Left hindlimb (tissue), 1 donor: ENCODE measurements around the gene PHF2.

ENCODE experiments used
- DNase-seq: peaks from one replicate; pipeline ENCODE4 v3.0.0-alpha.2; 2018

Gene PHF2

DNA sequence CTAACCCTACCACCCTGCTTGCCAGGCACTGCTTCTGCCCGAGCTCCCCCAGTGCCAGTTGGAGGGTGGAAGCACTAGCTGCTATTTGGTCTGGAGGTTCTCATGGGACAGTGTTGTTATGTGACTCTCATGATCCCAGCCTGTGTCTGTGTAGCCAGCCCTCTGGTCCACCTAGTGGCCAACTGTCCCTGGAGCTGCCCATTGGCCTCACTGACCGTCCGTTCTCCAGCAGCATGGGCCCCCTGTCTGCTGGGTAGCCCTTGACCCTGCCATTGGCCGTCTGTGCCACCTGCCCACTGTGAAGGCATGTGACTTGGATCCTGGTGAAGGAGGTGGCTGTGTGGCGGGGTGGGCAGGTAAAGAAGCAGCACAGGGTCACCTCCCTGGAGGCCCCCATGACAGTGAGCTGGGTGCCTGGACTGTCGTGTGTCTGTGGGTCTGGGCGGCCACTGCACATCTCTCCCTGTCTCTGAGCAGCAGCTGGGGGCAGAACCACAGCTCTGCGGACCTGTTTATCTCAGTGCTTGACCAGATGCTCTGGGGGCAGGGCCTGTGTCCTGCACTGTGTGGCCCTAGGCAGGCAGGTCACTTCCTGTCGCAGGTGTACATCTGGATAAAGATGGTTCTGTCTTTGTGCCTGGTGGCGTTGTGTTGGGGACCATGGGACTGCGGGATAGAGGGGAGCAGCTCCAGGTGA, 11.4 kb downstream of the PHF2 start:
- no peak for DNase-seq

DNA sequence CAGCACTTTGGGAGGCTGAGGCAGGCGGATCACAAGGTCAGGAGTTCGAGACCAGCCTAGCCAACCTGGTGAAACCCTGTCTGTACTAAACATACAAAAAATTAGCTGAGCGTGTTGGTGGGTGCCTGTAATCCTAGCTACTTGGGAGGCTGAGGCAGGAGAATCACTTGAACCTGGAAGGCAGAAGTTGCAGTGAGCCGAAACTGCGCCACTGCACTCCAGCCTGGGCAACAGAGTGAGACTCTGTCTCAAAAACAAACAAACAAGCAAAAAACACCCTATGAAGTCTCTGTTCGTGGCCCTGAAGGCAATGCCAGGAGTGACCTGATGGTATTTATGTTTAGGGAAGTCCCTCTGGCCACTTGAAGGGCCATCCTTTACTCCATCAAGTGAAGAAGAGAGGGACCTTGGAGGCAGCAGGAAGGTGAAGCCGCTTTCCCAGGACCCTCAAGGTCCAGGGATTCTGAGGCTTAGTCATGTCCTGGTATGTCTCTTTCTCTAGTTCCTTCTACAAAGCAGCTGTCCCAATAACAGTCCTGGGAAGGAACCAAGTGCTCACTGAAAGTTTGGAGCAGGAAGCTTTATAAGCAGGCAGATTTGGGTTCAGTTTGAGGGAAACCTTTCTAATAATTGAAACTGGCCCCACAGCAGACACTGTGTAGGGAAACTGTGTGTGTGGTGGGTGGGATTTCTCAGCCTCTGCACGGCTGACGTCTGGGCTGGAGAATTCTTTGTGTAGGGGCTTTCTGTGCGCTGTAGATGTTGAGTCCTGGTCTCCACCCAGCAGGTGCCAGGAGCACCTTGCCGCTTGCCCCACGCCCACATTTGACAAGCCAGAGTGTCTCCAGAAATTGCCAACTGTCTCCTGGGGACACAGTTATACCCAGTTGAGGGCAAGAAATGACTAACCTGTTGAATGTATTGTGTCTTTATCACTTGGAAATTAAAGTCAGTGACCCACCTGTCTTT, 12.5 kb downstream of the PHF2 start:
- no peak for DNase-seq

DNA sequence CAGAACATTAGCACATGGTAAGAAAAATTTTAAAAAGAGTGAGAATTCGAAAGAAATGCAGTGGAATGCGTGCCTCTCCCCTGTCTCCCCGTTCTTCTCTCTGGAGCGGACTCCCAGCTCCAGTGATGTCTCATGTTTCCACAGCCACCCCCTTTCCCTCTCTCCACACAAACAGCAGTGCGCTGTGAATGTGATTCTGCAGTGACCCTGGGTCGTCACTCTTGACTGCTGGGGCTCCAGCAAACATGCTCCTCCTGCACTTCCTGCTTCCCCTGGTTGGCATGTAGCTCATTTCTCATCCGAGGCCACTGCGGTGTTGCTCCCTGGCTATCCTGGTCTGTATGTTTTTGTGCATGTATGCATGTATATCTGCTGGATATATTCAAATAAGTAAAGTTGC, 13.3 kb downstream of the PHF2 start:
- no peak for DNase-seq

DNA sequence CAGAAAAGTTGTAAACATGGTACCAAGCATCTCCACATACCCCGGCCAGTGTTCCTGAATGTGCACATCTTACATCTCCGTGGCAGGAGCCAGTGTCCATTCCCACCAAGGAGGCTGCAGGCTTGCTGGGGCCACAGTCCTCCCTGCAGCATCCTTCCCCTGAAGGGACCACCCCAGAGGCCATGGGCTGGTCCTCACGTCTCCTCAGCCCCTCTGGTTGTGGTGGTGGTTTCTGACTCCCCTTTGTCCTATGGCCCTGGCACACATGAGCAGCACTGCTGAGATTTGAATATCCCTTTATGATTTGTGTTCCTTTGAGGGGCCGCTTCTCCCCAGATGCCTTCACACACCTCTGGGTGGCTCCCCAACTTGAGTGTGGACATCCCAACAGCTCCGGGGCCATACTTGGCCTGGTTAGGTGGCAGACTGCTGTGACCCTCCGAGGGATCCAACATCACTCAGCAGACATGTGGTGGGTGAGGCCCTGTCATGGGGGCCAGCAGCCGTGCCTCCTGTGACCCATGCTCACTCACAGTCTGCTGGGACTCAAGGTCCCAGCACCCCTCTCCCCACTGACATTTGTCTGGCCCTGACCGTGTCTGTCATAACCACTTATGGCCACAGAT, 14.3 kb downstream of the PHF2 start:
- no peak for DNase-seq

DNA sequence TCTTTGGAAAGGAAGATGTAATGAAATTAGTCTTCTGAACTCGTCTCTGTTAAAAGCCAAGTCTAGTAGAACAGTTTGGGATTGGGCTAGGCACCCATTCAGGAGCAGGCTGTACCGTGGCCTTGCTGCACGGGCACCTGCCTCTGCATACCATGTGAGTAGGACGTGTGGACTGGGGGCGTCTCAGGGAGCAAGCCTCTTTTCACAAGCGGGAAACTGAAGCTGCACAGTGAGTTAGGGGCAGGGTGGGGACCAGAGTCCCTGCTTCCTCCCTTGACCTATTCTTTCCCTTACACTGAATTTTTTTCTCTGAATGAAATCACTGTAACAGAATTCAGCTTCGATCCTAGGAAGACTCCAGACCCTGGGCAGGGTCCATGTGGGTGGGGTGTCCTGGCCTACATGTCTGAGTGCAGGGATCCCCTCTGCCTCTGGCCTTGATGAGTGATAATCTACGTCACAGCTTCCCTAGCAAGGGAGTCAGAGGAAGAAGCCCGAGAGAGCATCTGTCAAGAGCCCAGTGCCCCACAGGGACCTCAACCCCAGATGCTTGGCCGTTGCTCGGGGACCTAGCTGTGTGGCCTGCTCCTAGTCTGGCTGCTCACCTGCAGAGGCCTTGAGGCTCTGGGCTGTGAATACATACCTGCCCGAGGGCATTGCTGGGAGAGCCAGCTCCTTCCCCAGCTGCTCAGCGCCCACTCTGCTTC, 15.1 kb downstream of the PHF2 start:
- no peak for DNase-seq

DNA sequence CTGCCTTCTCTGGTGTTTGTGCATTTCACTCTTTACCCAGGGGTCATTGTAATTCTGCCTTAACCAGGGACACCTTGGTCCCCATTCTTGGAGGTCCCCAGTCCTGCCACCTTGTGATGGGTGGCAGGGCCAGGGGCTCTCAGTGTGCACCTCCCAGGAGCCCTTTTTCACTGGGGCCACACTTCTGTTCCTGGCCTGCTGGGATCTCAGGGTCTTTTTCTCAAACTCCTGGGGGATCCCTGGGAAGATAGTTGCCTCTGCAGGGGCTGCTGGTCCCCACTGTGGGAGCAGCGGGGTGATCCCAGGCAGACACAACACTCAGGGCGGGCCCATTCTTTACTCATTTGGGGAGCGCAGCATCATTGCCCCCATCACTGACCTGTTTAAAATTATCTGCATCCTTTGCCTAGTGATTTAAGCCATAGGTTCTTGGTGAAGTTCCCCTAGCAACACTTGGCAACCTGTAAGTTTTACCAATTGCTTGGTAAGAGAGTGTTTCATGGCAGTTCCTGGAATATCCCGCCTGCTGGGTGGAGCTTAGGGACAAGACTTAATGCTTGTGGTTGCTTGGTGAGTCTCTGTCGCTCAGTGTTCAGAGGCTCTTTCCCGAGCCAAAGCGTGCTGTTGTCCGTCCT, 15.7 kb downstream of the PHF2 start:
- no peak for DNase-seq

DNA sequence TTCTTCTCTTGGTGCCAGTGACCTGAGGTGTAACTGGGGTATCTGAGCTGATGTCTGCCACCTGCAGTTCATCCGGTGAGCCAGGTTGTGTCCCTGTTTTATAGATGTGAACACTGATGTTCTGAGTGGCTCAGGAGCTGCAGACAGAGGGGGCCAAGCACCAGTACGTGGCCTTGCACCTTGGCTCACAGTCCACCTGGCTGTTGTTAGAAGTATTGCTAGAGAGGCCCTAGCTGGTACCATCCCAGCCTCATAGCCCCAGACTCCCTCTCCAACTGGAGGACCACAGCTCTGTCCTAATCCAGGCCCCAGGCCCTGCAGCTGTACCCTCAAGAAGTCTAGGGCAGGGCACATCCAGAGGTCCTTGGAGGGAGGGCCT, 16.2 kb downstream of the PHF2 start:
- no peak for DNase-seq

DNA sequence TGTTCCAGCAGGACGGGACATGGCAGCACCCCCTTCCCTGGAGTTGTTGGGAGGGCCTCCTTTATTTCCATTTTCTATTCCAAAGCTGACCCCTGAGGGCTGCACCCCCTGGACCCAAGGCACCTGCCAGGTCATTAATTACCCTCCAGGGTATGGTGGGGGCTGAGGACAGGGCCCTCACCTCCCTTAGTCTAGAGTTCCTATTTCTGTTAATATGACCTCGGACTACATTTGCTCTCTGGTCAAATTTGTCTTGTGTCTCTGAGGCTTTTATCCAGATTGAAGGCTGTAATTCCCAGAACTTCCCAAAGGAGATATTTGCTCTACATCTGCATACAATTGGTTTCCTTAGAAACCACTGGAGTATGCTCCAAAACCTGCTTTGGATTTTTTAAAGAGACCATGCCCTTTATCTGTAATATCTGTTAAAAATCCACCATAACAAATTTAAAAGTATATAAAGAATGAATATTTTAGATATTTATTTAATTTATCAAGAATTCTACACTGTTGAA, 16.8 kb downstream of the PHF2 start:
- DNase-seq, result no peak

DNA sequence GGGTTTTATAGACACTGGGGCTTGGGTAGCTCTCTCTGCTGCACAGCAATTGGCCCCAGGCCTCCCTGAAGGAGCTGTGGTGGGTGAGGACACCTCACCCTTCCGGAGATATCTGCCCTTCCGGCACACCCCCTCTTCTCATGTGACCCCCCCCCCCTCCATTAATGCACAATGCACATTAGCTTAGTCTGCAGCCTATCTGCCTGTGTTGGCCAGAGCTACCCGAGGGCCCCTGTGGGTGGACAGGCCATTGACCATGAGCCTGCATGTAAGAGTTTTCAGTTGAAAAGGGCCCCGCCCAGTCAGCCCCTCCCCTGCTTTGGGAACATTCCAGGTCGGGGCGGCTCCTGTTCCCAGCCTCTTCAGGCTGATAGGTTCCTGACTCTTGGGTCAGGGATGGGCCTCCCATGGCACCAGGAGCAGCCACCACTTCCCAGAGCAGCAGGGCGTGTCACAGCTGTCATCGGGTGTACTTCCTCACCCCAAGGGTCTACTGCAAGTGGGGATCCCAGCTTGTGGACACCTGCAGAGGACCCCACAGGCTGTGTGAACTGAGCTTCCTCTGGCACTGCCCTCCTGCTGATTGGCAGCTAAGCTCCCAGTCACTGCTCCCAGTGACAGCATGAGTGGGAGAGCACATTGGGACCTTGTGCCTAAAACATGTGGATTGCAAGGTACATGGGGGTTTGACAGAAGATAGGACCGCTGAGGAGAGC, 17.8 kb downstream of the PHF2 start:
- DNase-seq, result no peak

DNA sequence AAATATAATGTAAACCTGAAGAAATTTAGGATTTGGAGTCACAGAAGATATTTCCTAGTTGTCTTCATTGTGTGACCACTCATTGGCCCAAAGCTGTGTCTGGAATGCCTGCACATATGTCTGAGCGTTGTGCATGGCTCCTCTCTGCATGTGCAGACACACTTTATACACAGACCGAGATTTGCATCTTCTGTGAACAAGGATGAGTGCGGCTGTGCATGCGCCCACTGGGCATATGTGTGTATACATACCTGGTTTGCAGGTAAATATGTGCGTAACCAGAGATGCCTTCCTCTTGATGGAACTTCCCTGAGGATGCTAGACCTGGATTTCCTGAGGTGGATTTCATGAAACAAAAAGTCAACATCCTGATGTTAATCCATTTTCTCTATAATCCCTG, 19.1 kb downstream of the PHF2 start:
- no peak for DNase-seq

DNA sequence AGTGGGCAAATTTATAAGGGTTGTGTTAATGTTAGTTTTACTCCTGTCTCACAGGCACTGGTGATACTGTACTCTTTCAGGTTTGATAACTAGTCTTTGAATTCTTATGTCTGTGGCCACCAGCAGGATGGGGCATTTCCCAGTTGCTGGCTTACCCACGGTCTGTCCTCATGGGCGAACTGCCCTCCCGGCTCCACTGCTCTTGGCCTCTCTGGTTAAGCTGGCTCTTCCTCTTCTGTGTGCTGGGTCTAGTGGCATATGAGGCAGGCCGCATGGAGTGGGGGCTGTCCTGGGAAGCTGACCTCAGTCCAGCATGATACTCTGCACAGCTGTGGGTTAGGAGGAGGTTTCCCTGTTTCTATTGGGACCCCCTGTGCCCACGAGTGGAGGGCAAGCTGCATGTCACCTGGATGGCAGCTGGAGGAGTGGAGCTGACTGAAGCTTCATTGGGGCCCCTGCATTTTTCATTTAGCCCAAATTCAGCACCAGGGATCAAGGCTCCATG, 19.5 kb downstream of the PHF2 start:
- DNase-seq, result no peak

DNA sequence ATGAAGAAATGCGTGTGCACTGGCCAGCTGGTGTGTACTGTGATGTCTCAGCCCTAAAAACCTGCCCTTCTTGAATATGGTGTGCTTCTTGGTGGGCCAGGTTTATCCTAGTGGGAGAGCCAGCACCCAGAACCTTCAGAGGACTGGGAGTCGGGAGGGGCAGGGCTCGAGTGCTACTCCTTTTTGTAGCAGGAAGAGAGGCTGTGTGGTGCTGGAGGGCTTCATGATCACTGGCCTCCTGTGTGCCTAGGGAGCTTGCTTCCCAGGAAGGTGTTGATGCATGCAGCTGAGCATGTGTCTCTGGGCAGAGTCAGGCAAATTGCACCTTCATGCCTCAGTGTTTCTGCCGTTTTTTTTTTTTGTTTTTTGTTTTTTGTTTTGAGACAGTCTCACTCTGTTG, 20.0 kb downstream of the PHF2 start:
- no peak for DNase-seq

DNA sequence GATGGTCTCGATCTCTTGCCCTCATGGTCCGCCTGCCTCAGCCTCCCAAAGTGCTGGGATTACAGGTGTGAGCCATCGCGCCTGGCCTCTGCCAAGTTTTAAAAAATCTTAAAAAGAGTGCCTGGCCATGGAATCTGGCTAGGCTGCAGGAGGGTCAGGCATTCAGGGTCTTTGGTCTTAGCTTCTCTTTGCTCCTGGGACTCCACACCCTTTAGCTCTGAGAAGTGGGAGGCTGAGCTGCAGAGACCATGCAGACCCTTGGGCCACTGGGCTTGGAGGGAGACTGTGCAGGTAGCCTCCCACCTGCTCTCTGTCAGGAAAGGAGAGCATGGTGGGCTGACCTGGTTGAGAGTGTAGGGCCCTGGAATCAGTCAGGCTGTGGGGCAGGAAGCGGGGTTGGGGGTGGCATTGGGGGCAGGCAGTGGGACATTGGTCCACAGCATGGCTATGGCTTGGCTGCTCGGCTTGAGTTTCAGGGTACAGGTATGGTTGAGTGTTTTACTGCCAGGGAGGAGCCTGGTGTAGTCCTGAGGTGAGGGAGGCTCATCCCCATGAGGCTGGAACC, 20.8 kb downstream of the PHF2 start:
- no peak for DNase-seq

DNA sequence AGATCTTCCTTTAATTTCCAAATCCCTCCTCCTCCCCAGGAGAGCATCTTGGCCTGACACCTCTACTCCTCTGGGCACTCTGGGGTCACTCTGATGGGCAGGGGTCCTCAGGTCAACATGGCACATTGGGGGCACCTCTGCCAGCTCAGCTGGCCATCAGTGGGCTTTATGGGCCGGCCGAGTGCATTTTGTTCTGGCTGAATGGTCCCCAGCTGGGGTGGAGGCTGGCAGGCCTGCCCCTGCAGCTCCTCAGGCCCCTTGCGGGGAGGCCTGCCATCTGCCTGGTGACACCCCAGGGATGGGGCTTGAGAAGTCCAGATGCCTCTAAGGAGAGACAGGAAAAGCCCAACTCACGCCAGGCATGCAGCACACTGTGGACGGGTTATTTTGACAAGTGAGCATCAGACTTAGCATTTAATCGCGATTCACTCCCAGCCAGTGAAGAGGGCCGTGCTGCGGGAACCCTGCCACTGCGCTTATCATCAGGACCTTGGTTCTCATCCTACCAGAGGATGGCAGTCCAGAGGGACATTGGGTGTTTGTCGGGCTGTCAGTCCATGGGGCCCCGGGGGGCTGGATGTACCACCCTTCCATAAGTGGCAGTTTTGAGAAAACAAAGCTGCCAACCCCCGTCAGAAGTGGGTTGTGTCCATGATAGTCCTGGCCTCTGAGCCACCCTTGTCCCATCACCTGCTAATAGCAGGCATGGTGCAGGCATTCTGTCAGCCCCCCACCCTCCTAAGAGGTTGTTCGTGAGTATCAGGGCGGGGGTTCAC, 21.7 kb downstream of the PHF2 start:
- DNase-seq, result no peak

DNA sequence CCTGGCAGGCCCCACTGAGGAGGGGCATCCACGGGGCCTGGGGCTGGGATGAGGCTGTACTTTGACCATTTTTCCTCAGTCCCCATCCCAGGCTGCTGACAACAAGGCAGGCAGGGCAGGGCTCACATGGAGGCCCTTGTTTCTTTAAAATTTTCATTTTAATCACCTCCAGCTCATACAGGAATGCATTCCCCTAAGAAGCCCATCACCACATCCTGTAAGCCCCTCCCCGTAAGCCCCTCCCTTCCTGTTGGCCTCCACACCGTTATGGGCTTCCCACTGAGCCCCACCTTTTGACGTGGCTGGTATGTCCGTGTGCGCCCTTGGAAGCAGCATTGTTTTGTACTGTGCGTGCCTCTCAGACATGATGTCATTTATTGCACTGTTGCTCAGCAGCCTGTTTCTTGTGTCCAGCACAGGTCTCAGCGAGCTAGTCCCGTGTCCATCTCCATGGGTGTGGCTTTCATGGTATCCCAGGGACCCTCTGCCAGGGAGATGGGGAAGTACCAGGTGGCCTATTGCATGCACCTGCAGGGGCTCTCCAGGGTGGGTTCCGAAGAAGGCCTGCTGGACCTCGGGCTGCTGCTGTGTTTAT, 22.4 kb downstream of the PHF2 start:
- DNase-seq, result no peak

DNA sequence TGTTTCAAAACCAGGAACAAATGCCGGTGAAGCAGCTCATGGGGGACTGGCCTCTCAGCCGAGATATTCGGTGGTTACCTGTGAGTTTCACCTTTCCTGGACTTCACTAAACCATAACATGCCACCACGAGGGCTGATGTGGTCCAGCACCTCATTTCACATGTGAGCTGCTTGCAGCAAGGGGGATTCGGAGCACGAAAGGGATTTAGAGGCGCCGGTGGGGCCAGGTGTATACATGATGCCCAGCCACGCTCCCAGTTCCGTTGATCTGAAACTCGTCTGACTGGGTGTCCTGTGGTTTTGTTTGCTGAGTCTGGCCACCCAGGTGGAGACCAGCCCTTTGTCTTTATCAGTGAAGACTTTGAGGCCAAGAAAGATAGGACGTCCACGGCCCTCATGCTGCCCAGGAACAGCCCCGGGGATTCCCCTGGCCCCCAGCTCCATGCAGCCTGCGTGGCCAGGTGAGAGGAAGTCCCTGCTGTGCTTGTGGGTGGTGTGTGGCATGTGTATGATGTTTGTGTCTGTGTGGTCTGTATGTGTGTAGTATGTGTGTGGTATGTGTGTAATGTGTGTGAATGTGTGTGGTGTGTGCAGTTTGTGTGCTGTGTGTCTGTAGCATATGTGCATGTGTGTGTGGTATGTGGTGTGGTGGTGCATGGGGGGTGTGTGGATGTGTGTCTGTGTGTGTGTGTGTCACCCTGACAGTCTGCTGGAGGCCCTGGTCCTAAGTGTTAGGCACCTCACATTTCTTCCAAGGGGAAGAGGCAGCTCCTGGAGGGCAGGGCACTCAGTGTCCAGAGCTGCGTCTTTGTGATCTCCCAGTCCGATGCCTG, 23.4 kb downstream of the PHF2 start:
- DNase-seq, result no peak

DNA sequence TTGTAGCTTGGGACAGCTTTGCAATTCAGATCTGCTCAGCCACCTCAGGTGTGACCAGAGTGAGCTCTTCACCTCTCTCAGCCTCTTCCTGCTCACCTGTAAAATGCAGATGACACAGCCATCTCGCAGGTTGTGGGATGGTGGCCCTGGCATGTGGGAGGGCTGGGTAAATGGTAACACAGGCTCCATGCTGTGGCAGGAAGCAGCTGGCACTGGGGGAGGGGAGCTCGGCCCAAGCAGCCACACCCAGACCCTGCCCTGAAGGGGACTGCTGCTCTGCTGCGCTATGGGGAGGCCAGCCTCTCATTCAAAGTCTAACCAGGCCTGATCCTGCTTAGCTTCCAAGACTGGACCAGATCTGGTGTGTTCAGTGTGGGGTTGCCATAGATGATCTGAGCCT, 24.1 kb downstream of the PHF2 start:
- no peak for DNase-seq

DNA sequence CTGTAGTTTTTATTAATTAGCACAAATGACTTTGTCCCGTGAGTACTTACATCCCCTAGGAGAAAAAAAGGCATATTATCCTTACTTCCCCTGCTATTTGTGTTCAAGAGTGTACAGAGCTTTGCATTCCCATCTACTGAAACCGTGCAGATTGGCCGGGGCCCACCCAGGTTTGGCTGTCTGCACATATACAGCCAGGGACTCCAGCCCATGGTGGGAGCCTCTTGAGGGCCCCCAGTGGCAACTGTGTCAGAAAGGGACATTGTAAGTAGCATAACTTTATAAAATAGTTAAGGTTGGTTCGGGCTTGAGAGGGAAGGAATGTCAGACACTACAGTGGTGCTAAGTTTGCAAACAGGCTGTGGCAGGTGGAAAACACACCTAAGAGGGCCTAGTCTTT, 24.7 kb downstream of the PHF2 start:
- DNase-seq, result no peak

DNA sequence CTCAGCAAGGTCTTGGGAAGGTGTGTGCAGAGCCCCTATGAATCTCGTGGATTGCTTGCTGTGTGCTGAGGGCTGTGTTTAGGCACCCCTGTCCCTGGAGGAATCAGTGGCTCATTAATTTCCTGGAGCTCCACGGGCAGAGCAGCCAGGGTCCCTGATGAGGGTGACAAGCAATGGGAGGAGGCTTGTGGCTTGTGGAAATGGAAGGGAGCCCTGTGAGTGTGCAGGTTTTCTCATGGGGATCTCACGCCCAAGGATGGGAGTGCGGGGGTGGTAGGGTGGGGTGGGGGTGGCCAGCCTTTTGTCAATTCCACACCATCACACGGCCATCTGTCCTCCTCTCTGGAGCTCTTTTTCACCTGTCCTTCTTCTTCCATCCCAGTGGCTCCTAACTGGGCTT, 25.3 kb downstream of the PHF2 start:
- no peak for DNase-seq
